Vagina (tissue), 2 donors: ENCODE data around the gene TRANK1. TPM values are rescaled to one million over a fixed set of nuclear protein-coding genes. Genes with fewer than 3 reads are reported as not detected.
A peak's percentile ranks its signal among the peaks of the same experiment; 100 is the strongest.

ENCODE experiments used
- DNase-seq, 2 donors: peaks; one replicate each; pipeline ENCODE4 v3.0.0-alpha.2; 2017; ENCODE audit errors: extremely low spot score in 2 of 2
- H3K27ac ChIP-seq: fragments of 200-600 bp; sonication (generic); one replicate; pipeline ENCODE4 v1.5.1; 2019
- H3K27me3 ChIP-seq: fragments of 200-600 bp; sonication (generic); one replicate; pipeline ENCODE4 v1.5.1; 2019
- H3K36me3 ChIP-seq, 2 donors: fragments of 200-600 bp; sonication (generic); one replicate each; pipeline ENCODE4 v1.5.1; 2017 to 2019
- H3K4me1 ChIP-seq: fragments of 200-600 bp; sonication (generic); one replicate; pipeline ENCODE4 v1.5.1; 2019
- H3K4me3 ChIP-seq, 2 donors: fragments of 200-600 bp; sonication (generic); 1 replicate in 1 of 2; 2 replicates in 1 of 2; pipeline ENCODE4 v1.5.1; 2016 to 2019
- H3K9me3 ChIP-seq: fragments of 200-600 bp; sonication (generic); one replicate; pipeline ENCODE4 v1.5.1; 2019
- POLR2A ChIP-seq, 2 donors: fragments of 450-650 bp; IDR thresholded peaks; one replicate each; pipeline ENCODE4 v1.6.1; 2017; ENCODE audit warnings: antibody characterized with exemption in 2 of 2, mild to moderate bottlenecking in 2 of 2, moderate library complexity in 2 of 2
- POLR2AphosphoS5 ChIP-seq, 2 donors: sonication (generic); formaldehyde crosslinking; IDR thresholded peaks; one replicate each; pipeline ENCODE4 v1.9.0; 2017; ENCODE audit warnings: antibody characterized with exemption in 2 of 2, mild to moderate bottlenecking in 2 of 2, low read depth in 1 of 2; ENCODE audit not compliant: insufficient read depth in 1 of 2
- intact Hi-C: fragments of 100-400 bp; cut with DNase I; formaldehyde crosslinking; loops from one replicate; pipeline ENCODE4 v1.15.1; 2023
- total RNA-seq: library from RNA; depleted of rRNA; stranded (reverse); fragments of >200 nt; gene quantifications from one replicate; pipeline ENCODE4 v1.2.3, GENCODE V29; 2016
- TF ChIP-seq, protein P1 (sequence below), 3 experiments: fragments of 450-650 bp in 2 of 3; fragments of 200-600 bp in 1 of 3; sonication (generic) in 1 of 3; IDR thresholded peaks; one replicate each; pipeline ENCODE4 v1.5.1; 2017 to 2019; ENCODE audit warnings: antibody characterized with exemption in 3 of 3, mild to moderate bottlenecking in 2 of 3, moderate library complexity in 2 of 3

TRANK1 gene
- total RNA-seq, 1 donor from 2014 or later, result 17.7 TPM

GRCh38 chr3:36991147-36991546, 46.3 kb upstream of the TRANK1 start:
- peaks cover 60% of the 10 kb centered on the region for H3K4me1 ChIP-seq
- no peak for DNase-seq
- TF ChIP-seq, protein P1, sequence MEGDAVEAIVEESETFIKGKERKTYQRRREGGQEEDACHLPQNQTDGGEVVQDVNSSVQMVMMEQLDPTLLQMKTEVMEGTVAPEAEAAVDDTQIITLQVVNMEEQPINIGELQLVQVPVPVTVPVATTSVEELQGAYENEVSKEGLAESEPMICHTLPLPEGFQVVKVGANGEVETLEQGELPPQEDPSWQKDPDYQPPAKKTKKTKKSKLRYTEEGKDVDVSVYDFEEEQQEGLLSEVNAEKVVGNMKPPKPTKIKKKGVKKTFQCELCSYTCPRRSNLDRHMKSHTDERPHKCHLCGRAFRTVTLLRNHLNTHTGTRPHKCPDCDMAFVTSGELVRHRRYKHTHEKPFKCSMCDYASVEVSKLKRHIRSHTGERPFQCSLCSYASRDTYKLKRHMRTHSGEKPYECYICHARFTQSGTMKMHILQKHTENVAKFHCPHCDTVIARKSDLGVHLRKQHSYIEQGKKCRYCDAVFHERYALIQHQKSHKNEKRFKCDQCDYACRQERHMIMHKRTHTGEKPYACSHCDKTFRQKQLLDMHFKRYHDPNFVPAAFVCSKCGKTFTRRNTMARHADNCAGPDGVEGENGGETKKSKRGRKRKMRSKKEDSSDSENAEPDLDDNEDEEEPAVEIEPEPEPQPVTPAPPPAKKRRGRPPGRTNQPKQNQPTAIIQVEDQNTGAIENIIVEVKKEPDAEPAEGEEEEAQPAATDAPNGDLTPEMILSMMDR (IDR thresholded peaks at IDR 0.05), result no peak
- TF ChIP-seq POLR2A (IDR thresholded peaks at IDR 0.05) (no peak), POLR2AphosphoS5 (IDR thresholded peaks at IDR 0.05; ENCODE audit: insufficient read depth in 1 of 2, low read depth in 1 of 2) (no peak)
- H3K27ac ChIP-seq, result peak overlapping the region; percentile 99
- intact Hi-C loops, result no loop called here
- H3K4me3 ChIP-seq, result peak overlapping the region in 1 of 2 donors; percentile 74
- no peaks in the 10 kb centered on the region for H3K9me3 ChIP-seq
- H3K36me3 ChIP-seq, result peaks cover 0 to 23% of the 10 kb centered on the region in 2 donors
- H3K27me3 ChIP-seq, result no peaks in the 10 kb centered on the region

DNA sequence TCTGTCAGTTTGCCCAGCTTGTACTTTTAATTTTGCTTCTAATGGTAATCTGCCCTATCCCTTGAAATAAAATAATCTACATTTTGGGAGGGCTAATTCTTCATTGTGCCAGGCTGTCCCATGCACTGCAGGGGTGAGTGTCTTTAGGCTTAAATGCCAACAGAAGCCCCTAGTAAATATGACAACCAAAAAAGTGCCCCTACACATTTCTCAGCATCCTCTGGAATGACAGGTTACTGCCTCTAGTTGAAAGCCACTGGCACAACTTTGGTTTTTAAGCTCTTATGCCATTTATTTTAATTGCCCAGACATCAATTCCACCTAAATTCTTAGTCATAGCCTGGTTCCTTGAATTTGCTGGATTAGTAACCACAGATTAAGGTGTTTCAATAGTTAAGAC, 44.7 kb upstream of the TRANK1 start:
- Histone ChIP-seq H3K4me3 (peak overlapping the region in 1 of 2 donors; percentile 4), H3K9me3 (no peaks in the 10 kb centered on the region), H3K4me1 (peaks cover 53% of the 10 kb centered on the region), H3K27me3 (no peaks in the 10 kb centered on the region), H3K27ac (no peak overlapping the region), H3K36me3 (peaks cover 0 to 25% of the 10 kb centered on the region in 2 donors)
- no peak for TF ChIP-seq POLR2AphosphoS5 (IDR thresholded peaks at IDR 0.05; ENCODE audit: insufficient read depth in 1 of 2, low read depth in 1 of 2)
- no peak for TF ChIP-seq POLR2A (IDR thresholded peaks at IDR 0.05)
- TF ChIP-seq, protein P1 (IDR thresholded peaks at IDR 0.05), result no peak
- intact Hi-C loops, result no loop called here
- DNase-seq, result no peak

DNA sequence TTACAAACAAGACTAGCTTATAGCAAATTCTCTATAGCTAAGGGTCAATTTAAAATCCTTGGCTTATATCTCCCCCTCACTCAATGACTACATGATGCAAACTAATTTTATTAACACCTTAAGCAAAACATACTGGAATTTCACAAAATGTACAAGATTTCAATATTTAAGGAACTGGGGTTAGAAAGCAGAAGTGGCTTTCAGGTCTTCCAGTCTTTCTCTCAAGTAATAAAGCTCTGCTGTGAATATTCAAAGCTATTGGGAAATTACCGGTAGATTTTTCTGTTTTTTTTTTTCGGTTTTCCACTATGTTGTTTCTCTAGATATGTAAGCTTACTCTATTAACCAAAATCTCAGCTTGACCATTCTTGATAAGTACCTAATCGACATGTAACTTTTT, 44.2 kb upstream of the TRANK1 start:
- peaks cover 0 to 31% of the 10 kb centered on the region in 2 donors for H3K36me3 ChIP-seq
- H3K4me1 ChIP-seq, result peaks cover 48% of the 10 kb centered on the region
- no peak overlapping the region for H3K27ac ChIP-seq
- H3K4me3 ChIP-seq, result no peak overlapping the region
- intact Hi-C loops, result no loop called here
- no peak for DNase-seq
- TF ChIP-seq, protein P1 (IDR thresholded peaks at IDR 0.05), result no peak
- TF ChIP-seq POLR2A (IDR thresholded peaks at IDR 0.05) (no peak), POLR2AphosphoS5 (IDR thresholded peaks at IDR 0.05; ENCODE audit: insufficient read depth in 1 of 2, low read depth in 1 of 2) (no peak)
- no peaks in the 10 kb centered on the region for H3K9me3 ChIP-seq
- H3K27me3 ChIP-seq, result no peaks in the 10 kb centered on the region

- peaks cover 45% of the 10 kb centered on the region for H3K4me1 ChIP-seq
- no peak overlapping the region for H3K4me3 ChIP-seq
- no peaks in the 10 kb centered on the region for H3K27me3 ChIP-seq
- H3K27ac ChIP-seq, result no peak overlapping the region
- no peaks in the 10 kb centered on the region for H3K9me3 ChIP-seq
- intact Hi-C loops, result no loop called here
- no peak for DNase-seq
- TF ChIP-seq POLR2A (IDR thresholded peaks at IDR 0.05) (no peak), POLR2AphosphoS5 (IDR thresholded peaks at IDR 0.05; ENCODE audit: insufficient read depth in 1 of 2, low read depth in 1 of 2) (no peak)
- TF ChIP-seq, protein P1 (IDR thresholded peaks at IDR 0.05), result no peak
- peaks cover 0 to 37% of the 10 kb centered on the region in 2 donors for H3K36me3 ChIP-seq
Observed at GRCh38 chr3:36988356-36988755, 43.5 kb upstream of the TRANK1 start.

GRCh38 chr3:36981006-36981405, 36.2 kb upstream of the TRANK1 start:
- no peak for DNase-seq
- no peaks in the 10 kb centered on the region for H3K27me3 ChIP-seq
- TF ChIP-seq POLR2AphosphoS5 (IDR thresholded peaks at IDR 0.05; ENCODE audit: insufficient read depth in 1 of 2, low read depth in 1 of 2), result no peak
- TF ChIP-seq, protein P1 (IDR thresholded peaks at IDR 0.05), result no peak
- no peak for TF ChIP-seq POLR2A (IDR thresholded peaks at IDR 0.05)
- no peaks in the 10 kb centered on the region for H3K9me3 ChIP-seq
- no peak overlapping the region for H3K4me3 ChIP-seq
- H3K27ac ChIP-seq, result no peak overlapping the region
- H3K4me1 ChIP-seq, result no peaks in the 10 kb centered on the region
- intact Hi-C loops, result no loop called here
- H3K36me3 ChIP-seq, result peaks cover 0 to 45% of the 10 kb centered on the region in 2 donors
